Parathyroid adenoma (tissue), 2 donors: Measurements from ENCODE around the gene ESCO1.

Experiments
- H2AFZ ChIP-seq: fragments of 300-600 bp; sonication (generic); one replicate; pipeline ENCODE4 v1.7.0; 2017; ENCODE audit warnings: antibody characterized with exemption, mild to moderate bottlenecking
- H3K27ac ChIP-seq: fragments of 300-600 bp; sonication (generic); one replicate; pipeline ENCODE4 v1.7.0; 2017
- H3K27me3 ChIP-seq: fragments of 300-600 bp; sonication (generic); one replicate; pipeline ENCODE4 v1.7.0; 2017; ENCODE audit warnings: low read length; ENCODE audit not compliant: control insufficient read depth, insufficient read depth
- H3K36me3 ChIP-seq: fragments of 300-600 bp; sonication (generic); one replicate; pipeline ENCODE4 v1.7.0; 2017; ENCODE audit warnings: low read length; ENCODE audit not compliant: control insufficient read depth, insufficient read depth
- H3K4me1 ChIP-seq: fragments of 300-600 bp; sonication (generic); one replicate; pipeline ENCODE4 v1.7.0; 2017; ENCODE audit warnings: control low read depth
- H3K4me2 ChIP-seq: fragments of 300-600 bp; sonication (generic); one replicate; pipeline ENCODE4 v1.7.0; 2017; ENCODE audit warnings: low read length
- H3K4me3 ChIP-seq: fragments of 300-600 bp; sonication (generic); one replicate; pipeline ENCODE4 v1.7.0; 2017; ENCODE audit warnings: low read depth, low read length
- H3K79me2 ChIP-seq: fragments of 300-600 bp; sonication (generic); one replicate; pipeline ENCODE4 v1.7.0; 2017; ENCODE audit warnings: control low read depth
- H3K9ac ChIP-seq: fragments of 300-600 bp; sonication (generic); one replicate; pipeline ENCODE4 v1.7.0; 2017; ENCODE audit warnings: mild to moderate bottlenecking
- H3K9me3 ChIP-seq: fragments of 300-600 bp; sonication (generic); one replicate; pipeline ENCODE4 v1.7.0; 2017; ENCODE audit warnings: low read length; ENCODE audit not compliant: control insufficient read depth
- CTCF ChIP-seq: fragments of 300-600 bp; sonication (generic); IDR thresholded peaks from one replicate; pipeline ENCODE4 v1.7.0; 2017; ENCODE audit warnings: antibody characterized with exemption, mild to moderate bottlenecking
- donor health status: primary hyperparathyroidism.

ESCO1 gene

GRCh38 chr18:21548647-21549046 is 51.9 kb downstream of the ESCO1 start:
- Histone ChIP-seq H3K27ac (no peak overlapping the region), H3K4me2 (no peak overlapping the region), H3K27me3 (no peaks in the 10 kb centered on the region), H3K9me3 (no peaks in the 10 kb centered on the region), H3K36me3 (no peaks in the 10 kb centered on the region), H3K9ac (no peak overlapping the region), H3K79me2 (peaks cover 10% of the 10 kb centered on the region), H2AFZ (no peak overlapping the region), H3K4me1 (no peaks in the 10 kb centered on the region), H3K4me3 (no peak overlapping the region)
- no peak for TF ChIP-seq CTCF

GRCh38 chr18:21546423-21546822 is 54.1 kb downstream of the ESCO1 start:
- Histone ChIP-seq H2AFZ (no peak overlapping the region), H3K9me3 (no peaks in the 10 kb centered on the region), H3K36me3 (no peaks in the 10 kb centered on the region), H3K79me2 (peaks cover 7% of the 10 kb centered on the region), H3K4me3 (no peak overlapping the region), H3K4me1 (no peaks in the 10 kb centered on the region), H3K27ac (no peak overlapping the region), H3K4me2 (no peak overlapping the region), H3K27me3 (no peaks in the 10 kb centered on the region), H3K9ac (no peak overlapping the region)
- TF ChIP-seq CTCF, result no peak

- no peaks in the 10 kb centered on the region for H3K4me1 ChIP-seq
- H3K9me3 ChIP-seq, result no peaks in the 10 kb centered on the region
- H3K4me2 ChIP-seq, result no peak overlapping the region
- no peak overlapping the region for H3K27ac ChIP-seq
- TF ChIP-seq CTCF, result no peak
- H3K4me3 ChIP-seq, result no peak overlapping the region
- H3K79me2 ChIP-seq, result no peaks in the 10 kb centered on the region
- no peak overlapping the region for H2AFZ ChIP-seq
- no peak overlapping the region for H3K9ac ChIP-seq
- H3K36me3 ChIP-seq, result no peaks in the 10 kb centered on the region
- H3K27me3 ChIP-seq, result no peaks in the 10 kb centered on the region
Measured at GRCh38 chr18:21538230-21538629, 62.3 kb downstream of the ESCO1 start.

GRCh38 chr18:21534327-21534726 is 66.2 kb downstream of the ESCO1 start:
- H3K9ac ChIP-seq, result no peak overlapping the region
- H3K27ac ChIP-seq, result no peak overlapping the region
- H3K79me2 ChIP-seq, result no peaks in the 10 kb centered on the region
- no peak overlapping the region for H3K4me3 ChIP-seq
- H3K9me3 ChIP-seq, result no peaks in the 10 kb centered on the region
- H3K4me2 ChIP-seq, result no peak overlapping the region
- no peak for TF ChIP-seq CTCF
- no peaks in the 10 kb centered on the region for H3K27me3 ChIP-seq
- no peak overlapping the region for H2AFZ ChIP-seq
- no peaks in the 10 kb centered on the region for H3K4me1 ChIP-seq
- H3K36me3 ChIP-seq, result no peaks in the 10 kb centered on the region

- H3K4me1 ChIP-seq, result peaks cover 6% of the 10 kb centered on the region
- peak overlapping the region; percentile 19 for H3K4me2 ChIP-seq
- no peak overlapping the region for H2AFZ ChIP-seq
- TF ChIP-seq CTCF, result no peak
- no peaks in the 10 kb centered on the region for H3K9me3 ChIP-seq
- H3K36me3 ChIP-seq, result no peaks in the 10 kb centered on the region
- no peak overlapping the region for H3K4me3 ChIP-seq
- no peaks in the 10 kb centered on the region for H3K27me3 ChIP-seq
- no peaks in the 10 kb centered on the region for H3K79me2 ChIP-seq
- no peak overlapping the region for H3K9ac ChIP-seq
- no peak overlapping the region for H3K27ac ChIP-seq
Measured at GRCh38 chr18:21526463-21526862, 74.0 kb downstream of the ESCO1 start.
